Ovary (tissue), 9 donors: Measurements from ENCODE around the gene DHRS7B. TPM values are rescaled to one million over a fixed set of nuclear protein-coding genes. Genes with fewer than 3 reads are reported as not detected.
"Not testable (repeated sequence)": the region's sequence is repeated elsewhere in the genome, so short reads cannot be mapped to it uniquely, and the experiment has no call there.

Source experiments
- DNase-seq, 5 donors: peaks; one replicate each; pipeline ENCODE4 v3.0.0-alpha.2; 2019 to 2020
- H3K27ac ChIP-seq, 2 donors: fragments of 200-600 bp; one replicate each; pipeline versions ENCODE4 v1.5.1 to v1.8.0; 2019 to 2022
- H3K27me3 ChIP-seq: fragments of 200-600 bp; one replicate; pipeline ENCODE4 v1.8.0; 2022
- H3K36me3 ChIP-seq: fragments of 200-600 bp; sonication (generic); one replicate; pipeline ENCODE4 v1.5.1; 2019
- H3K4me1 ChIP-seq: one replicate; pipeline ENCODE4 v1.8.1; 2013; ENCODE audit warnings: mild to moderate bottlenecking, moderate library complexity; ENCODE audit not compliant: insufficient read depth
- H3K4me3 ChIP-seq: fragments of 200-600 bp; sonication (generic); one replicate; pipeline ENCODE4 v1.5.1; 2017
- H3K9me3 ChIP-seq, 2 donors: fragments of 200-600 bp in 1 of 2; sonication (generic) in 1 of 2; one replicate each; pipeline versions ENCODE4 v1.5.1 to v1.8.1; 2013 to 2019; ENCODE audit warnings: mild to moderate bottlenecking in 1 of 2, moderate library complexity in 1 of 2
- EP300 ChIP-seq: sonication (generic); formaldehyde crosslinking; IDR thresholded peaks from one replicate; pipeline ENCODE4 v1.6.1; 2017; ENCODE audit warnings: antibody characterized with exemption
- POLR2A ChIP-seq: fragments of 450-650 bp; IDR thresholded peaks from one replicate; pipeline ENCODE4 v1.6.1; 2017; ENCODE audit warnings: antibody characterized with exemption, mild to moderate bottlenecking, moderate library complexity
- WGBS, 3 donors: extraction: QIAGEN DNeasy Blood & Tissue Kit in 1 of 3; methylation state at CpG; one replicate each; pipeline versions ENCODE4 v1.1.5 to v1.1.7; 2013 to 2017; 5-methylcytosine and 5-hydroxymethylcytosine counted together
- intact Hi-C, 4 donors: fragments of 100-400 bp; cut with DNase I; formaldehyde crosslinking; loops; one replicate each; pipeline versions ENCODE4 v1.11.0 to v1.15.1; 2022 to 2023
- polyA plus RNA-seq, 2 donors: library from polyadenylated mRNA; stranded (reverse); fragments of 200-250 nt in 1 of 2; fragments of 350-450 nt in 1 of 2; fragmentation: Illumina TruSeq in 1 of 2; extraction: RNeasy Lipid Tissue Mini Kit (QIAGEN cat#74804) in 1 of 2; gene quantifications; one replicate each; pipeline ENCODE4 v1.2.3, GENCODE V29; 2013 to 2014
- total RNA-seq, 7 donors: library from RNA; depleted of rRNA in 2 of 7; stranded (reverse); fragments of >200 nt in 2 of 7; fragmentation: NEBNext Ultra II Directional in 3 of 7; extraction: Animal tissue kit (Norgen Biotek cat#: 25700) in 3 of 7; gene quantifications; one replicate each; pipeline versions ENCODE4 v1.1.0 to v1.2.4, GENCODE V29; 2016 to 2023
- TF ChIP-seq, protein P1 (sequence below), 3 donors: fragments of 450-650 bp in 2 of 3; fragments of 200-600 bp in 1 of 3; IDR thresholded peaks; one replicate each; pipeline versions ENCODE4 v1.5.1 to v1.8.0; 2016 to 2022; ENCODE audit warnings: antibody characterized with exemption in 3 of 3, mild to moderate bottlenecking in 1 of 3
- donor health status: DM: no; HTN: no; CAD: no; lungs with moderate emphysema.
- donor health status: DM: no; HTN: no; CAD: no.
- donor health status: Bipolar disorder and iron deficiency.
- donor health status: DM: yes; HTN: yes; CAD: no.
- donor health status: DM: no; HTN: no; CAD: no.
- donor health status: DM: yes; HTN: yes; CAD: no.

DHRS7B gene
- total and polyA plus RNA-seq, 9 donors = 10.7 to 28.3 (median 17.4) TPM

- TF ChIP-seq, protein P1, sequence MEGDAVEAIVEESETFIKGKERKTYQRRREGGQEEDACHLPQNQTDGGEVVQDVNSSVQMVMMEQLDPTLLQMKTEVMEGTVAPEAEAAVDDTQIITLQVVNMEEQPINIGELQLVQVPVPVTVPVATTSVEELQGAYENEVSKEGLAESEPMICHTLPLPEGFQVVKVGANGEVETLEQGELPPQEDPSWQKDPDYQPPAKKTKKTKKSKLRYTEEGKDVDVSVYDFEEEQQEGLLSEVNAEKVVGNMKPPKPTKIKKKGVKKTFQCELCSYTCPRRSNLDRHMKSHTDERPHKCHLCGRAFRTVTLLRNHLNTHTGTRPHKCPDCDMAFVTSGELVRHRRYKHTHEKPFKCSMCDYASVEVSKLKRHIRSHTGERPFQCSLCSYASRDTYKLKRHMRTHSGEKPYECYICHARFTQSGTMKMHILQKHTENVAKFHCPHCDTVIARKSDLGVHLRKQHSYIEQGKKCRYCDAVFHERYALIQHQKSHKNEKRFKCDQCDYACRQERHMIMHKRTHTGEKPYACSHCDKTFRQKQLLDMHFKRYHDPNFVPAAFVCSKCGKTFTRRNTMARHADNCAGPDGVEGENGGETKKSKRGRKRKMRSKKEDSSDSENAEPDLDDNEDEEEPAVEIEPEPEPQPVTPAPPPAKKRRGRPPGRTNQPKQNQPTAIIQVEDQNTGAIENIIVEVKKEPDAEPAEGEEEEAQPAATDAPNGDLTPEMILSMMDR (IDR thresholded peaks at IDR 0.05) = no peak
- TF ChIP-seq EP300 (no peak), POLR2A (no peak)
- Histone ChIP-seq H3K36me3 (no peaks in the 10 kb centered on the region), H3K4me1 (peaks cover 1% of the 10 kb centered on the region), H3K4me3 (no peak overlapping the region), H3K9me3 (no peaks in the 10 kb centered on the region), H3K27me3 (no peaks in the 10 kb centered on the region), H3K27ac (no peak overlapping the region)
- intact Hi-C loops = no loop called here
- no peak for DNase-seq
- WGBS, 3 donors = 78 to 82% (median 82%) methylated on average over 7 of the region's 7 CpGs
These were observed 47.6 kb upstream of the DHRS7B start for GRCh38 chr17:21079196-21079595.

DNA sequence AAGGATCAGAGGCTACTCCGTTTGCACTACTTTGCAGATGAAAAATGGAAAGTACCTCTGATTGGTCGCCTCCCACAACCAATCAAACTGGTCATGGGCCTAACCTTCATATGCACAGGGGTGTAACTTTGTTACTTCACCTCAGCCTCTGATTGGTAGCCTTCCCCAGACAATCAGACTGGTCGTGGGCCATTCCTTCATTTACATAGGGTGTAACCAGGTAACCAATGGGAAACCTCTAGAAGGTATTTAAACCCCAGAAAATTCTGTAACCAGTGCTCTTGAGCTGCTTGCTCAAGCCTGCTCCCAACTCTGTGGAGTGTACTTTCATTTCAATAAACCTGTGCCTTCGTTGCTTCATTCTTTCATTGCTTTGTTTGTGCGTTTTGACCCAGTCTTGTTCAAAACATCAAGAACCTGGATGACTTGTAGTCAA is 44.7 kb upstream of the DHRS7B start:
- WGBS, 3 donors = 74 to 81% (median 78%) methylated on average over 5 of the region's 5 CpGs
- Histone ChIP-seq H3K27ac (no peak overlapping the region), H3K9me3 (no peaks in the 10 kb centered on the region), H3K36me3 (no peaks in the 10 kb centered on the region), H3K4me1 (no peaks in the 10 kb centered on the region), H3K4me3 (no peak overlapping the region), H3K27me3 (no peaks in the 10 kb centered on the region)
- TF ChIP-seq, protein P1 (IDR thresholded peaks at IDR 0.05) = no peak
- TF ChIP-seq EP300 (no peak), POLR2A (no peak)
- DNase-seq = no peak
- intact Hi-C loops = no loop called here

- H3K36me3 ChIP-seq, H3K27ac ChIP-seq, intact Hi-C loops, H3K4me3 ChIP-seq, H3K27me3 ChIP-seq, H3K9me3 ChIP-seq, DNase-seq, H3K4me1 ChIP-seq: not testable (repeated sequence)
- 93 to 100% (median 97%) methylated on average over 1 of the region's 1 CpG for WGBS, 3 donors
These were observed 41.5 kb upstream of the DHRS7B start for GRCh38 chr17:21085280-21085679.

GRCh38 chr17:21085707-21086106 is 41.1 kb upstream of the DHRS7B start:
- Histone ChIP-seq H3K27ac (no peak overlapping the region), H3K4me1 (no peaks in the 10 kb centered on the region), H3K9me3 (no peaks in the 10 kb centered on the region), H3K4me3 (no peak overlapping the region), H3K27me3 (no peaks in the 10 kb centered on the region), H3K36me3 (no peaks in the 10 kb centered on the region)
- intact Hi-C loops = no loop called here
- no peak for DNase-seq
- TF ChIP-seq, protein P1 (IDR thresholded peaks at IDR 0.05) = no peak
- no peak for TF ChIP-seq EP300
- TF ChIP-seq POLR2A = no peak
- WGBS, 3 donors = 87 to 92% (median 91%) methylated on average over 32 of the region's 32 CpGs

GRCh38 chr17:21089145-21089544 is 37.6 kb upstream of the DHRS7B start:
- H3K4me3 ChIP-seq = no peak overlapping the region
- TF ChIP-seq POLR2A (no peak), EP300 (no peak)
- TF ChIP-seq, protein P1 (IDR thresholded peaks at IDR 0.05) = no peak
- WGBS, 3 donors = 59 to 74% (median 73%) methylated on average over 1 of the region's 1 CpG
- intact Hi-C loops = no loop called here
- DNase-seq = no peak
- no peaks in the 10 kb centered on the region for H3K36me3 ChIP-seq
- H3K4me1 ChIP-seq = no peaks in the 10 kb centered on the region
- H3K27ac ChIP-seq = no peak overlapping the region
- H3K27me3 ChIP-seq = no peaks in the 10 kb centered on the region
- no peaks in the 10 kb centered on the region for H3K9me3 ChIP-seq
